ENCODE measurements around the gene MID1. TPM values are rescaled to one million over a fixed set of nuclear protein-coding genes. Genes with fewer than 3 reads are reported as not detected.

The MID1 gene
- polyA plus RNA-seq, 2 of the 4 experiments (the other 2 are of a cell fraction) = 59.5 to 106 TPM

- peaks cover 13% of the 10 kb centered on the region for H3K9me3 ChIP-seq
- H3K27ac ChIP-seq = peak overlapping the region; percentile 95 to 96
- CTCF ChIA-PET = interaction anchor here (1.1 to 1.4 kb wide), 2 partner anchors 15 to 37 kb away, joined by 3 to 6 read pairs; no protein-coding TSS in a partner anchor
- DNase-seq (ENCODE audit: low read depth in 1 of 2, low spot score in 1 of 2) (no peak), FAIRE-seq (no peak), ATAC-seq (peak in 1 of 2 experiments; percentile 19; a peak in 3 of 6 replicates)
- POLR2A ChIA-PET = interaction anchor here (1.5 kb wide), 1 partner anchor 41 kb away, joined by 10 read pairs; the partner anchor contains the start of gene MID1
- H3K4me1 ChIP-seq = peaks cover 93% of the 10 kb centered on the region
- WGBS (ENCODE audit: missing lambda C conversion rate) = 2% methylated on average over 2 of the region's 2 CpGs
- H3K4me3 ChIP-seq = peak overlapping the region; percentile 23; the same call in 2 of the 3 replicates
- TF ChIP-seq JUN (IDR thresholded peaks at IDR 0.05) = no peak
- no peak for TF ChIP-seq RAD21 (conservative IDR thresholded peaks at IDR 0.05 in 1 of 2, IDR thresholded peaks at IDR 0.05 in 1 of 2)
- no peak for TF ChIP-seq PHF8 (IDR thresholded peaks at IDR 0.05; ENCODE audit: borderline replicate concordance, low read depth)
- no peak for TF ChIP-seq HOXA7 (CRISPR knock-in tag; IDR thresholded peaks at IDR 0.05)
- TF ChIP-seq NR3C1 (IDR thresholded peaks at IDR 0.05) = no peak
- TF ChIP-seq KDM5A (IDR thresholded peaks at IDR 0.05) = no peak
- TF ChIP-seq HEYL (CRISPR knock-in tag; IDR thresholded peaks at IDR 0.05) = no peak
- no peak for TF ChIP-seq MAZ (IDR thresholded peaks at IDR 0.05; ENCODE audit: borderline replicate concordance, low read depth, low read length)
- TF ChIP-seq HDAC2 (IDR thresholded peaks at IDR 0.05) = no peak
- no peak for TF ChIP-seq CHD2 (IDR thresholded peaks at IDR 0.05; ENCODE audit: low read length, partially characterized antibody)
- TF ChIP-seq JUNB (IDR thresholded peaks at IDR 0.05) = no peak
- no peak for TF ChIP-seq BCL3 (IDR thresholded peaks at IDR 0.05)
- TF ChIP-seq RNF2 (IDR thresholded peaks at IDR 0.05; ENCODE audit: borderline replicate concordance, low read depth) = no peak
- no peak for TF ChIP-seq ATOH8 (CRISPR knock-in tag; IDR thresholded peaks at IDR 0.05; ENCODE audit: low read depth)
- peak overlapping the region; percentile 94 for H3K4me2 ChIP-seq
Observed at GRCh38 chrX:10578527-10578926, 41.9 kb downstream of the MID1 start.

- POLR2A ChIA-PET = no interaction called here
- CTCF ChIA-PET = no interaction called here
Observed at GRCh38 chrX:10577853-10578252, 42.5 kb downstream of the MID1 start.

GRCh38 chrX:10576777-10577447 is 43.5 kb downstream of the MID1 start:
- peak overlapping the region; percentile 96 to 97 for H3K27ac ChIP-seq
- ATAC-seq (peak; percentile 60 to 75), FAIRE-seq (peak; percentile 100), DNase-seq (ENCODE audit: low read depth in 1 of 2, low spot score in 1 of 2) (peak in 1 of 2 experiments; percentile 64)
- ChIA-PET CTCF (interaction anchor here (0.6 to 1.5 kb wide), 4 partner anchors 21 to 387 kb away, joined by 3 to 7 read pairs (median 4); no protein-coding TSS in a partner anchor), POLR2A (interaction anchor here (0.6 to 1.0 kb wide), 2 partner anchors 33 to 1113 kb away, joined by 3 to 4 read pairs; no protein-coding TSS in a partner anchor)
- TF ChIP-seq ELK1 (IDR thresholded peaks at IDR 0.05; ENCODE audit: low read depth, low read length) (no peak), ATOH8 (CRISPR knock-in tag; IDR thresholded peaks at IDR 0.05; ENCODE audit: low read depth) (no peak), ZSCAN20 (CRISPR knock-in tag; IDR thresholded peaks at IDR 0.05) (no peak), JUN (IDR thresholded peaks at IDR 0.05) (peak in 1 of 2 experiments; percentile 32; a peak in 1 of 5 replicates), EHF (CRISPR knock-in tag; IDR thresholded peaks at IDR 0.05) (no peak), MAX (IDR thresholded peaks at IDR 0.05) (0 out of 2 replicates have a peak, but pooled peaks have one; percentile 26)
- peaks cover 88% of the 10 kb centered on the region for H3K4me1 ChIP-seq
- 6% methylated on average over 15 of the region's 16 CpGs for WGBS (ENCODE audit: missing lambda C conversion rate)
- peak overlapping the region; percentile 32 for H3K4me3 ChIP-seq
- peak overlapping the region; percentile 94 for H3K4me2 ChIP-seq
- H3K9me3 ChIP-seq = peaks cover 11% of the 10 kb centered on the region

More at GRCh38 chrX:10577853-10578252, 42.5 kb downstream of the MID1 start:
- TF ChIP-seq CEBPB (IDR thresholded peaks at IDR 0.05) = peak; percentile 59 to 71
- no peak for TF ChIP-seq ESRRA (IDR thresholded peaks at IDR 0.05; ENCODE audit: borderline replicate concordance, low read length)
- no peak for TF ChIP-seq HEYL (CRISPR knock-in tag; IDR thresholded peaks at IDR 0.05)
- TF ChIP-seq EP300 (IDR thresholded peaks at IDR 0.05) = peak; percentile 28 to 59; a peak in 2 of 5 replicates
- TF ChIP-seq GATA3 (IDR thresholded peaks at IDR 0.05; ENCODE audit: borderline replicate concordance) = 0 out of 2 replicates have a peak, but pooled peaks have one; percentile 21
- TF ChIP-seq FOSL2 (IDR thresholded peaks at IDR 0.05) = no peak
- TF ChIP-seq FOSL2 (CRISPR knock-in tag; IDR thresholded peaks at IDR 0.05) = 0 out of 2 replicates have a peak, but pooled peaks have one; percentile 3
- TF ChIP-seq EHF (CRISPR knock-in tag; IDR thresholded peaks at IDR 0.05) = no peak
- Histone ChIP-seq H3K27ac (peak overlapping the region; percentile 95 to 96), H3K9me3 (peaks cover 11% of the 10 kb centered on the region), H3K4me3 (no peak overlapping the region), H3K4me1 (peaks cover 94% of the 10 kb centered on the region), H3K4me2 (peak overlapping the region; percentile 94)
- 4% methylated on average over 2 of the region's 2 CpGs for WGBS (ENCODE audit: missing lambda C conversion rate)
- no peak for DNase-seq (ENCODE audit: low read depth in 1 of 2, low spot score in 1 of 2)
- no peak for ATAC-seq
- FAIRE-seq = no peak
